ENCODE measurements around the gene SPOCK2.
A peak's percentile ranks its signal among the peaks of the same experiment; 100 is the strongest.

The SPOCK2 gene

GRCh38 chr10:72105098-72105475, 16.7 kb upstream of the SPOCK2 start:
- TF ChIP-seq JUND (IDR thresholded peaks at IDR 0.05; ENCODE audit: low read depth), result no peak
- in situ Hi-C loops (cut with HindIII; ENCODE audit: low pct_unique_long_range_greater_than_20kb, low sequenced_read_pairs), result no loop called here
- DNase-seq (ENCODE audit: low read depth in 1 of 2, low spot score in 1 of 2), result no peak

- in situ Hi-C loops (cut with HindIII; ENCODE audit: low pct_unique_long_range_greater_than_20kb, low sequenced_read_pairs), result no loop called here
- TF ChIP-seq JUND (IDR thresholded peaks at IDR 0.05; ENCODE audit: low read depth), result no peak
- no peak for DNase-seq (ENCODE audit: low read depth in 1 of 2, low spot score in 1 of 2)
Measured at GRCh38 chr10:72104472-72105097, 16.2 kb upstream of the SPOCK2 start.

GRCh38 chr10:72099600-72099921, 11.2 kb upstream of the SPOCK2 start:
- in situ Hi-C loops (cut with HindIII; ENCODE audit: low pct_unique_long_range_greater_than_20kb, low sequenced_read_pairs), result no loop called here
- DNase-seq (ENCODE audit: low read depth in 1 of 2, low spot score in 1 of 2), result no peak
- no peak for TF ChIP-seq JUND (IDR thresholded peaks at IDR 0.05; ENCODE audit: low read depth)

- no peak for DNase-seq (ENCODE audit: low read depth in 1 of 2, low spot score in 1 of 2)
- in situ Hi-C loops (cut with HindIII; ENCODE audit: low pct_unique_long_range_greater_than_20kb, low sequenced_read_pairs), result no loop called here
Measured at GRCh38 chr10:72098836-72099599, 10.7 kb upstream of the SPOCK2 start.

GRCh38 chr10:72098301-72098835, 10.0 kb upstream of the SPOCK2 start:
- in situ Hi-C loops (cut with HindIII; ENCODE audit: low pct_unique_long_range_greater_than_20kb, low sequenced_read_pairs), result no loop called here
- TF ChIP-seq JUND (IDR thresholded peaks at IDR 0.05; ENCODE audit: low read depth), result no peak
- DNase-seq (ENCODE audit: low read depth in 1 of 2, low spot score in 1 of 2), result no peak

More at GRCh38 chr10:72098836-72099599, 10.7 kb upstream of the SPOCK2 start:
- TF ChIP-seq JUND (IDR thresholded peaks at IDR 0.05; ENCODE audit: low read depth), result no peak

GRCh38 chr10:72097448-72098300, 9.3 kb upstream of the SPOCK2 start:
- DNase-seq (ENCODE audit: low read depth in 1 of 2, low spot score in 1 of 2), result no peak
- TF ChIP-seq JUND (IDR thresholded peaks at IDR 0.05; ENCODE audit: low read depth), result no peak
- in situ Hi-C loops (cut with HindIII; ENCODE audit: low pct_unique_long_range_greater_than_20kb, low sequenced_read_pairs), result no loop called here

GRCh38 chr10:72096115-72097000, 8.0 kb upstream of the SPOCK2 start:
- DNase-seq (ENCODE audit: low read depth in 1 of 2, low spot score in 1 of 2), result peak in 1 of 2 experiments; percentile 40
- TF ChIP-seq JUND (IDR thresholded peaks at IDR 0.05; ENCODE audit: low read depth), result no peak
- in situ Hi-C loops (cut with HindIII; ENCODE audit: low pct_unique_long_range_greater_than_20kb, low sequenced_read_pairs), result no loop called here

- TF ChIP-seq JUND (IDR thresholded peaks at IDR 0.05; ENCODE audit: low read depth), result no peak
- DNase-seq (ENCODE audit: low read depth in 1 of 2, low spot score in 1 of 2), result no peak
- in situ Hi-C loops (cut with HindIII; ENCODE audit: low pct_unique_long_range_greater_than_20kb, low sequenced_read_pairs), result no loop called here
Measured at GRCh38 chr10:72095195-72095594, 6.8 kb upstream of the SPOCK2 start.

GRCh38 chr10:72094574-72094973, 6.2 kb upstream of the SPOCK2 start:
- TF ChIP-seq JUND (IDR thresholded peaks at IDR 0.05; ENCODE audit: low read depth), result no peak
- in situ Hi-C loops (cut with HindIII; ENCODE audit: low pct_unique_long_range_greater_than_20kb, low sequenced_read_pairs), result no loop called here

GRCh38 chr10:72093450-72093849, 5.1 kb upstream of the SPOCK2 start:
- no peak for TF ChIP-seq JUND (IDR thresholded peaks at IDR 0.05; ENCODE audit: low read depth)
- in situ Hi-C loops (cut with HindIII; ENCODE audit: low pct_unique_long_range_greater_than_20kb, low sequenced_read_pairs), result no loop called here

More at GRCh38 chr10:72094574-72094973, 6.2 kb upstream of the SPOCK2 start:
- no peak for DNase-seq (ENCODE audit: low read depth in 1 of 2, low spot score in 1 of 2)

GRCh38 chr10:72092987-72093386, 4.6 kb upstream of the SPOCK2 start:
- TF ChIP-seq JUND (IDR thresholded peaks at IDR 0.05; ENCODE audit: low read depth), result no peak
- DNase-seq (ENCODE audit: low read depth in 1 of 2, low spot score in 1 of 2), result no peak
- in situ Hi-C loops (cut with HindIII; ENCODE audit: low pct_unique_long_range_greater_than_20kb, low sequenced_read_pairs), result no loop called here

More at GRCh38 chr10:72093450-72093849, 5.1 kb upstream of the SPOCK2 start:
- DNase-seq (ENCODE audit: low read depth in 1 of 2, low spot score in 1 of 2), result no peak

Measured in T47D (cell line).